ENCODE measurements around the gene DTHD1. TPM values are rescaled to one million over a fixed set of nuclear protein-coding genes. Genes with fewer than 3 reads are reported as not detected.

The DTHD1 gene
- total RNA-seq, 3 donors from 2014 or later = 0.15 to 0.71 (median 0.19) TPM

GRCh38 chr4:36332023-36332781, 50.8 kb downstream of the DTHD1 start:
- Mint-ChIP-seq H3K36me3 (ENCODE audit: insufficient read depth) (no peaks in the 10 kb centered on the region), H3K27me3 (ENCODE audit: low read depth) (no peaks in the 10 kb centered on the region), H3K4me3 (no peak overlapping the region), H3K4me1 (ENCODE audit: low read depth) (peaks cover 19% of the 10 kb centered on the region), H3K9me3 (no peaks in the 10 kb centered on the region)
- ATAC-seq (peak; percentile 39 to 57), DNase-seq (no peak)

- no peak overlapping the region for H3K4me3 Mint-ChIP-seq
Measured at GRCh38 chr4:36332782-36333131, 51.3 kb downstream of the DTHD1 start.

GRCh38 chr4:36333303-36333877, 52.0 kb downstream of the DTHD1 start:
- Mint-ChIP-seq H3K4me3 (no peak overlapping the region), H3K9me3 (no peaks in the 10 kb centered on the region), H3K27me3 (ENCODE audit: low read depth) (no peaks in the 10 kb centered on the region), H3K36me3 (ENCODE audit: insufficient read depth) (no peaks in the 10 kb centered on the region), H3K4me1 (ENCODE audit: low read depth) (peaks cover 25% of the 10 kb centered on the region)
- ATAC-seq (no peak), DNase-seq (no peak)

More at GRCh38 chr4:36332782-36333131, 51.3 kb downstream of the DTHD1 start:
- no peaks in the 10 kb centered on the region for H3K27me3 Mint-ChIP-seq (ENCODE audit: low read depth)
- peak; percentile 57 to 74 for ATAC-seq
- peaks cover 21% of the 10 kb centered on the region for H3K4me1 Mint-ChIP-seq (ENCODE audit: low read depth)
- DNase-seq = no peak
- H3K36me3 Mint-ChIP-seq (ENCODE audit: insufficient read depth) = no peaks in the 10 kb centered on the region
- no peaks in the 10 kb centered on the region for H3K9me3 Mint-ChIP-seq

- Mint-ChIP-seq H3K4me1 (ENCODE audit: low read depth) (peaks cover 20% of the 10 kb centered on the region), H3K27me3 (ENCODE audit: low read depth) (no peaks in the 10 kb centered on the region), H3K9me3 (no peaks in the 10 kb centered on the region), H3K4me3 (no peak overlapping the region), H3K36me3 (ENCODE audit: insufficient read depth) (no peaks in the 10 kb centered on the region)
- ATAC-seq (no peak), DNase-seq (no peak)
Measured at GRCh38 chr4:36337665-36338185, 56.3 kb downstream of the DTHD1 start.

- H3K27me3 Mint-ChIP-seq (ENCODE audit: low read depth) = no peaks in the 10 kb centered on the region
- ATAC-seq = no peak
- H3K4me3 Mint-ChIP-seq = no peak overlapping the region
Measured at GRCh38 chr4:36338973-36339372, 57.6 kb downstream of the DTHD1 start.

GRCh38 chr4:36341936-36342335, 60.5 kb downstream of the DTHD1 start:
- Mint-ChIP-seq H3K9me3 (no peaks in the 10 kb centered on the region), H3K4me3 (no peak overlapping the region), H3K27me3 (ENCODE audit: low read depth) (no peaks in the 10 kb centered on the region), H3K36me3 (ENCODE audit: insufficient read depth) (no peaks in the 10 kb centered on the region), H3K4me1 (ENCODE audit: low read depth) (peaks cover 9% of the 10 kb centered on the region)
- DNase-seq (no peak), ATAC-seq (no peak)

More at GRCh38 chr4:36338973-36339372, 57.6 kb downstream of the DTHD1 start:
- DNase-seq = no peak
- H3K36me3 Mint-ChIP-seq (ENCODE audit: insufficient read depth) = no peaks in the 10 kb centered on the region
- no peaks in the 10 kb centered on the region for H3K9me3 Mint-ChIP-seq
- peaks cover 13% of the 10 kb centered on the region for H3K4me1 Mint-ChIP-seq (ENCODE audit: low read depth)

GRCh38 chr4:36343501-36344175, 62.2 kb downstream of the DTHD1 start:
- DNase-seq = no peak
- Mint-ChIP-seq H3K4me1 (ENCODE audit: low read depth) (peaks cover 6% of the 10 kb centered on the region), H3K36me3 (ENCODE audit: insufficient read depth) (no peaks in the 10 kb centered on the region), H3K27me3 (ENCODE audit: low read depth) (no peaks in the 10 kb centered on the region), H3K9me3 (no peaks in the 10 kb centered on the region), H3K4me3 (no peak overlapping the region)
- no peak for ATAC-seq

GRCh38 chr4:36348403-36348938, 67.1 kb downstream of the DTHD1 start:
- Mint-ChIP-seq H3K4me1 (ENCODE audit: low read depth) (peaks cover 21% of the 10 kb centered on the region), H3K4me3 (no peak overlapping the region), H3K27me3 (ENCODE audit: low read depth) (no peaks in the 10 kb centered on the region), H3K36me3 (ENCODE audit: insufficient read depth) (no peaks in the 10 kb centered on the region), H3K9me3 (no peaks in the 10 kb centered on the region)
- DNase-seq = peak; percentile 15
- peak; percentile 85 to 89 for ATAC-seq

- H3K4me3 Mint-ChIP-seq = no peak overlapping the region
- DNase-seq = no peak
- no peak for ATAC-seq
Measured at GRCh38 chr4:36349938-36350549, 68.6 kb downstream of the DTHD1 start.

GRCh38 chr4:36351082-36351666, 69.8 kb downstream of the DTHD1 start:
- H3K4me3 Mint-ChIP-seq = no peak overlapping the region
- peak; percentile 48 to 60 for ATAC-seq

More at GRCh38 chr4:36349938-36350549, 68.6 kb downstream of the DTHD1 start:
- Mint-ChIP-seq H3K36me3 (ENCODE audit: insufficient read depth) (no peaks in the 10 kb centered on the region), H3K4me1 (ENCODE audit: low read depth) (peaks cover 21% of the 10 kb centered on the region), H3K9me3 (no peaks in the 10 kb centered on the region), H3K27me3 (ENCODE audit: low read depth) (no peaks in the 10 kb centered on the region)

GRCh38 chr4:36353998-36354397, 72.6 kb downstream of the DTHD1 start:
- Mint-ChIP-seq H3K9me3 (no peaks in the 10 kb centered on the region), H3K36me3 (ENCODE audit: insufficient read depth) (no peaks in the 10 kb centered on the region), H3K4me3 (no peak overlapping the region), H3K4me1 (ENCODE audit: low read depth) (peaks cover 11% of the 10 kb centered on the region), H3K27me3 (ENCODE audit: low read depth) (no peaks in the 10 kb centered on the region)
- ATAC-seq (no peak), DNase-seq (no peak)

More at GRCh38 chr4:36351082-36351666, 69.8 kb downstream of the DTHD1 start:
- no peaks in the 10 kb centered on the region for H3K27me3 Mint-ChIP-seq (ENCODE audit: low read depth)
- DNase-seq = peak; percentile 72
- no peaks in the 10 kb centered on the region for H3K36me3 Mint-ChIP-seq (ENCODE audit: insufficient read depth)
- H3K9me3 Mint-ChIP-seq = no peaks in the 10 kb centered on the region
- peaks cover 21% of the 10 kb centered on the region for H3K4me1 Mint-ChIP-seq (ENCODE audit: low read depth)

- no peak for ATAC-seq
- no peaks in the 10 kb centered on the region for H3K4me1 Mint-ChIP-seq (ENCODE audit: low read depth)
- no peaks in the 10 kb centered on the region for H3K9me3 Mint-ChIP-seq
- DNase-seq = no peak
- no peaks in the 10 kb centered on the region for H3K27me3 Mint-ChIP-seq (ENCODE audit: low read depth)
- no peak overlapping the region for H3K4me3 Mint-ChIP-seq
- H3K36me3 Mint-ChIP-seq (ENCODE audit: insufficient read depth) = no peaks in the 10 kb centered on the region
Measured at GRCh38 chr4:36358173-36358572, 76.8 kb downstream of the DTHD1 start.

GRCh38 chr4:36360755-36361154, 79.3 kb downstream of the DTHD1 start:
- ATAC-seq (no peak), DNase-seq (no peak)
- no peak overlapping the region for H3K4me3 Mint-ChIP-seq
- no peaks in the 10 kb centered on the region for H3K36me3 Mint-ChIP-seq (ENCODE audit: insufficient read depth)
- H3K9me3 Mint-ChIP-seq = no peaks in the 10 kb centered on the region
- no peaks in the 10 kb centered on the region for H3K4me1 Mint-ChIP-seq (ENCODE audit: low read depth)
- no peaks in the 10 kb centered on the region for H3K27me3 Mint-ChIP-seq (ENCODE audit: low read depth)

GRCh38 chr4:36363024-36363423, 81.6 kb downstream of the DTHD1 start:
- Mint-ChIP-seq H3K27me3 (ENCODE audit: low read depth) (no peaks in the 10 kb centered on the region), H3K4me1 (ENCODE audit: low read depth) (no peaks in the 10 kb centered on the region), H3K9me3 (no peaks in the 10 kb centered on the region), H3K36me3 (ENCODE audit: insufficient read depth) (no peaks in the 10 kb centered on the region), H3K4me3 (no peak overlapping the region)
- ATAC-seq = no peak
- no peak for DNase-seq

Data from activated T-cell treated with anti-CD3 and anti-CD28 coated beads, Interleukin-2, amount 50 U/mL, for 4 hours (primary cell).